Neuronal stem cell (in vitro differentiated cells): Measurements from ENCODE around the gene PCGF1.
A peak's percentile ranks its signal among the peaks of the same experiment; 100 is the strongest.

ENCODE experiments used
- DNase-seq: peaks from one replicate; pipeline ENCODE4 v3.0.0-alpha.2; 2013; ENCODE audit warnings: low spot score
- H2AFZ ChIP-seq: one replicate; pipeline ENCODE4 v1.6.1; 2013; ENCODE audit warnings: mild to moderate bottlenecking, low read length, inconsistent platforms
- H2AK5ac ChIP-seq: 2 replicates; pipeline ENCODE4 v1.6.1; 2013; ENCODE audit warnings: low read depth, mild to moderate bottlenecking, inconsistent platforms, low read length, moderate library complexity, mixed read lengths
- H2BK120ac ChIP-seq: 2 replicates; pipeline ENCODE4 v1.6.1; 2013; ENCODE audit warnings: low read depth, mild to moderate bottlenecking, inconsistent platforms, low read length, moderate library complexity, mixed read lengths
- H2BK12ac ChIP-seq: one replicate; pipeline ENCODE4 v1.6.1; 2013; ENCODE audit warnings: low read length, inconsistent platforms
- H2BK15ac ChIP-seq: 2 replicates; pipeline ENCODE4 v1.6.1; 2013; ENCODE audit warnings: mild to moderate bottlenecking, low read length, inconsistent platforms, mixed read lengths
- H2BK5ac ChIP-seq: one replicate; pipeline ENCODE4 v1.6.1; 2013; ENCODE audit warnings: inconsistent platforms, mild to moderate bottlenecking, low read length, moderate library complexity
- H3K14ac ChIP-seq: one replicate; pipeline ENCODE4 v1.6.1; 2013; ENCODE audit warnings: low read length, inconsistent platforms
- H3K18ac ChIP-seq: 2 replicates; pipeline ENCODE4 v1.6.1; 2013; ENCODE audit warnings: low read length, inconsistent platforms
- H3K23ac ChIP-seq: 2 replicates; pipeline ENCODE4 v1.6.1; 2013; ENCODE audit warnings: low read depth, mild to moderate bottlenecking, mixed read lengths, low read length, inconsistent platforms; ENCODE audit not compliant: poor library complexity
- H3K27ac ChIP-seq: replicated peaks from 3 replicates; pipeline ENCODE4 v1.5.1; 2013; ENCODE audit warnings: low read length, inconsistent platforms
- H3K27me3 ChIP-seq, 3 experiments: 2 replicates each; pipeline ENCODE4 v1.6.1; 2013; ENCODE audit warnings: low read length in 3 of 3, mild to moderate bottlenecking in 2 of 3, inconsistent platforms in 1 of 3, low read depth in 1 of 3, mixed read lengths in 1 of 3, moderate library complexity in 1 of 3; ENCODE audit not compliant: control insufficient read depth in 3 of 3, insufficient read depth in 3 of 3
- H3K36me3 ChIP-seq, 2 donors: replicated peaks in 1 of 2; 2 replicates each; pipeline ENCODE4 v1.6.1; 2013; ENCODE audit warnings: low read length in 2 of 2; ENCODE audit not compliant: control insufficient read depth in 2 of 2, insufficient read depth in 2 of 2
- H3K4ac ChIP-seq: 2 replicates; pipeline ENCODE4 v1.6.1; 2013; ENCODE audit warnings: inconsistent platforms, mild to moderate bottlenecking, low read length, moderate library complexity
- H3K4me1 ChIP-seq, 2 donors: 1 replicate in 1 of 2; 2 replicates in 1 of 2; pipeline ENCODE4 v1.6.1; 2013; ENCODE audit warnings: low read length in 2 of 2, low read depth in 1 of 2; ENCODE audit not compliant: control insufficient read depth in 2 of 2, insufficient read depth in 1 of 2
- H3K4me2 ChIP-seq: one replicate; pipeline ENCODE4 v1.6.1; 2013; ENCODE audit warnings: mild to moderate bottlenecking, low read length, inconsistent platforms; ENCODE audit not compliant: insufficient read depth, poor library complexity, severe bottlenecking
- H3K4me3 ChIP-seq, 2 donors: 2 replicates each; pipeline ENCODE4 v1.5.1; 2013; ENCODE audit warnings: low read length in 2 of 2, mild to moderate bottlenecking in 2 of 2, inconsistent platforms in 1 of 2, moderate library complexity in 1 of 2
- H3K79me1 ChIP-seq: one replicate; pipeline ENCODE4 v1.6.1; 2013; ENCODE audit warnings: low read depth, mild to moderate bottlenecking, inconsistent platforms, low read length, moderate library complexity
- H3K9ac ChIP-seq: one replicate; pipeline ENCODE4 v1.6.1; 2013; ENCODE audit warnings: mild to moderate bottlenecking, low read depth, low read length, inconsistent platforms; ENCODE audit not compliant: poor library complexity
- H3K9me3 ChIP-seq, 2 donors: replicated peaks in 1 of 2; 2 replicates each; pipeline versions ENCODE3 to v1.6.1; 2013; ENCODE audit warnings: low read length in 2 of 2, mild to moderate bottlenecking in 2 of 2, inconsistent platforms in 1 of 2, low read depth in 1 of 2, mixed read lengths in 1 of 2, moderate library complexity in 1 of 2; ENCODE audit not compliant: control insufficient read depth in 2 of 2, insufficient read depth in 1 of 2
- H4K8ac ChIP-seq: one replicate; pipeline ENCODE4 v1.6.1; 2013; ENCODE audit warnings: low read depth, mild to moderate bottlenecking, inconsistent platforms, low read length, moderate library complexity
- H4K91ac ChIP-seq: one replicate; pipeline ENCODE4 v1.6.1; 2013; ENCODE audit warnings: low read length, low read depth, mild to moderate bottlenecking, inconsistent platforms; ENCODE audit not compliant: poor library complexity
- WGBS, 2 donors: extraction: QIAGEN DNeasy Blood & Tissue Kit; methylation state at CpG; one replicate each; pipeline ENCODE4 v1.1.7; 2013; ENCODE audit warnings: missing lambda C conversion rate in 2 of 2, mixed read lengths in 1 of 2; ENCODE audit not compliant: insufficient read length in 2 of 2, insufficient replicate concordance in 1 of 2; ENCODE audit errors: extremely low coverage in 2 of 2; 5-methylcytosine and 5-hydroxymethylcytosine counted together

Gene PCGF1

GRCh38 chr2:74503506-74504475 lies 3.7 kb downstream of the PCGF1 start:
- H3K27me3 ChIP-seq = peaks cover 46 to 81% (median 61%) of the 10 kb centered on the region in 3 experiments
- no peak overlapping the region for H3K27ac ChIP-seq
- no CpG with 5 or more reads among the region's 45 CpGs for WGBS, 2 donors
- peaks cover 3% of the 10 kb centered on the region for H3K79me1 ChIP-seq
- H2AFZ ChIP-seq = peak overlapping the region; percentile 82
- no peak overlapping the region for H2BK12ac ChIP-seq
- H3K9ac ChIP-seq = no peak overlapping the region
- no peak overlapping the region for H4K91ac ChIP-seq
- H3K4me2 ChIP-seq = peak overlapping the region; percentile 91
- no peak overlapping the region for H4K8ac ChIP-seq
- no peak overlapping the region for H3K14ac ChIP-seq
- no peak overlapping the region for H3K4ac ChIP-seq
- peaks cover 15 to 16% of the 10 kb centered on the region in 2 donors for H3K4me1 ChIP-seq
- H2BK15ac ChIP-seq = peak overlapping the region; percentile 54
- no peaks in the 10 kb centered on the region for H3K9me3 ChIP-seq
- H3K23ac ChIP-seq = peak overlapping the region; percentile 76
- peaks cover 6 to 22% of the 10 kb centered on the region in 2 donors for H3K36me3 ChIP-seq
- no peak overlapping the region for H3K4me3 ChIP-seq
- H3K18ac ChIP-seq = peak overlapping the region; percentile 59
- no peak overlapping the region for H2BK5ac ChIP-seq
- H2AK5ac ChIP-seq = no peak overlapping the region
- no peak for DNase-seq
- no peak overlapping the region for H2BK120ac ChIP-seq

GRCh38 chr2:74502720-74503505 lies 4.6 kb downstream of the PCGF1 start:
- Histone ChIP-seq H4K91ac (no peak overlapping the region), H3K14ac (no peak overlapping the region), H3K4me2 (peak overlapping the region; percentile 91), H3K27me3 (peaks cover 50 to 81% (median 64%) of the 10 kb centered on the region in 3 experiments), H3K9ac (no peak overlapping the region), H3K79me1 (peaks cover 3% of the 10 kb centered on the region), H2BK5ac (no peak overlapping the region), H2BK12ac (no peak overlapping the region), H2BK15ac (peak overlapping the region; percentile 54), H3K27ac (no peak overlapping the region), H3K4me1 (peaks cover 20 to 23% of the 10 kb centered on the region in 2 donors), H3K23ac (peak overlapping the region; percentile 76), H3K4me3 (peak overlapping the region; percentile 20 to 70), H2AFZ (peak overlapping the region; percentile 82), H3K9me3 (no peaks in the 10 kb centered on the region), H2AK5ac (peak overlapping the region; percentile 26), H3K18ac (peak overlapping the region; percentile 74), H2BK120ac (no peak overlapping the region), H4K8ac (no peak overlapping the region), H3K4ac (no peak overlapping the region), H3K36me3 (peaks cover 6 to 22% of the 10 kb centered on the region in 2 donors)
- no peak for DNase-seq
- WGBS, 2 donors = no CpG with 5 or more reads among the region's 67 CpGs

- Histone ChIP-seq H3K4me3 (peak overlapping the region; percentile 23 to 70), H3K18ac (peak overlapping the region; percentile 74), H3K14ac (no peak overlapping the region), H3K79me1 (peaks cover 3% of the 10 kb centered on the region), H3K27me3 (peaks cover 55 to 87% (median 70%) of the 10 kb centered on the region in 3 experiments), H2BK12ac (no peak overlapping the region), H3K23ac (peak overlapping the region; percentile 26), H2BK15ac (peak overlapping the region; percentile 54), H2AFZ (peak overlapping the region; percentile 82), H3K9me3 (no peaks in the 10 kb centered on the region), H3K27ac (no peak overlapping the region), H2BK5ac (no peak overlapping the region), H2BK120ac (no peak overlapping the region), H4K91ac (peak overlapping the region; percentile 64), H4K8ac (no peak overlapping the region), H3K9ac (peak overlapping the region; percentile 31), H2AK5ac (peak overlapping the region; percentile 57), H3K4ac (no peak overlapping the region), H3K36me3 (peaks cover 6 to 22% of the 10 kb centered on the region in 2 donors), H3K4me1 (peaks cover 24 to 26% of the 10 kb centered on the region in 2 donors), H3K4me2 (peak overlapping the region; percentile 91)
- DNase-seq = no peak
- no CpG with 5 or more reads among the region's 32 CpGs for WGBS, 2 donors
Measured at GRCh38 chr2:74502147-74502719, 5.3 kb downstream of the PCGF1 start.
